Measurements from ENCODE around the gene BCL2L15. TPM values are rescaled to one million over a fixed set of nuclear protein-coding genes. Genes with fewer than 3 reads are reported as not detected.

BCL2L15 gene
- total RNA-seq, 1 experiment from 2014 or later, result 0.17 TPM

GRCh38 chr1:113855630-113856400 is 31.6 kb downstream of the BCL2L15 start:
- no peaks in the 10 kb centered on the region for H3K36me3 Mint-ChIP-seq
- ChIA-PET POLR2A (no interaction called here), CTCF (no interaction called here)
- H3K27ac Mint-ChIP-seq, result no peak overlapping the region
- DNase-seq (ENCODE audit: low spot score) (no peak), ATAC-seq (no peak)
- no peaks in the 10 kb centered on the region for H3K9me3 Mint-ChIP-seq
- H3K4me3 Mint-ChIP-seq, result no peak overlapping the region
- H3K4me1 Mint-ChIP-seq, result no peaks in the 10 kb centered on the region
- H3K27me3 Mint-ChIP-seq (ENCODE audit: low read depth), result no peaks in the 10 kb centered on the region; the same call in 1 of the 2 replicates
- TF ChIP-seq FOXK1 (CRISPR knock-in tag; IDR thresholded peaks at IDR 0.05) (no peak), JUN (CRISPR knock-in tag; IDR thresholded peaks at IDR 0.05) (no peak), CDX4 (CRISPR knock-in tag; IDR thresholded peaks at IDR 0.05; ENCODE audit: borderline replicate concordance) (no peak), E2F1 (CRISPR knock-in tag; IDR thresholded peaks at IDR 0.05) (no peak), IRF2 (CRISPR knock-in tag; IDR thresholded peaks at IDR 0.05; ENCODE audit: borderline replicate concordance, low read depth) (no peak), USF1 (CRISPR knock-in tag; IDR thresholded peaks at IDR 0.05) (no peak), OVOL2 (CRISPR knock-in tag; IDR thresholded peaks at IDR 0.05; ENCODE audit: borderline replicate concordance) (no peak), ESRRA (CRISPR knock-in tag; IDR thresholded peaks at IDR 0.05; ENCODE audit: borderline replicate concordance) (no peak), ZNF121 (CRISPR knock-in tag; IDR thresholded peaks at IDR 0.05) (no peak), PRDM15 (CRISPR knock-in tag; IDR thresholded peaks at IDR 0.05) (no peak), CBFB (CRISPR knock-in tag; IDR thresholded peaks at IDR 0.05; ENCODE audit: low read depth) (no peak), PRRX2 (CRISPR knock-in tag; IDR thresholded peaks at IDR 0.05) (no peak), AR (CRISPR knock-in tag; IDR thresholded peaks at IDR 0.05) (no peak), IRF1 (CRISPR knock-in tag; IDR thresholded peaks at IDR 0.05) (no peak), KAT7 (CRISPR knock-in tag; IDR thresholded peaks at IDR 0.05; ENCODE audit: borderline replicate concordance) (no peak), EMX1 (CRISPR knock-in tag; IDR thresholded peaks at IDR 0.05) (no peak)

Data from WTC11 (cell line).